Gastroesophageal sphincter (tissue), 4 donors: ENCODE data around the gene CRHR2. TPM values are rescaled to one million over a fixed set of nuclear protein-coding genes. Genes with fewer than 3 reads are reported as not detected.

Experiments
- ATAC-seq: fragments of 150-250 bp; one replicate; pipeline ENCODE4 v1.9.1; 2016; ENCODE audit warnings: mild to moderate bottlenecking, moderate library complexity
- H3K27ac ChIP-seq, 4 donors: fragments of 200-600 bp; sonication (generic) in 3 of 4; 1 replicate in 3 of 4; 2 replicates in 1 of 4; pipeline ENCODE4 v1.5.1; 2016 to 2019
- H3K27me3 ChIP-seq: fragments of 200-600 bp; sonication (generic); one replicate; pipeline ENCODE4 v1.5.1; 2019
- H3K36me3 ChIP-seq, 2 donors: fragments of 200-600 bp; sonication (generic); one replicate each; pipeline ENCODE4 v1.5.1; 2019; ENCODE audit warnings: control low read depth in 1 of 2
- H3K4me1 ChIP-seq, 3 donors: fragments of 200-600 bp; sonication (generic); 1 replicate in 2 of 3; 2 replicates in 1 of 3; pipeline ENCODE4 v1.5.1; 2016 to 2019; ENCODE audit warnings: control low read depth in 2 of 3
- H3K4me3 ChIP-seq, 2 donors: fragments of 200-600 bp; sonication (generic); one replicate each; pipeline ENCODE4 v1.5.1; 2019; ENCODE audit warnings: mild to moderate bottlenecking in 1 of 2, moderate library complexity in 1 of 2
- H3K9me3 ChIP-seq, 3 donors: fragments of 200-600 bp; sonication (generic); one replicate each; pipeline ENCODE4 v1.5.1; 2017 to 2019; ENCODE audit warnings: control low read depth in 2 of 3
- CTCF ChIP-seq, 4 experiments: fragments of 200-600 bp in 2 of 4; fragments of 450-650 bp in 2 of 4; sonication (generic) in 1 of 4; IDR thresholded peaks; one replicate each; pipeline ENCODE4 v1.5.1; 2017 to 2019; ENCODE audit warnings: antibody characterized with exemption in 4 of 4, mild to moderate bottlenecking in 2 of 4, moderate library complexity in 2 of 4
- EP300 ChIP-seq: sonication (generic); formaldehyde crosslinking; IDR thresholded peaks from one replicate; pipeline ENCODE4 v1.6.1; 2017; ENCODE audit warnings: antibody characterized with exemption, mild to moderate bottlenecking
- POLR2A ChIP-seq, 2 donors: fragments of 450-650 bp; IDR thresholded peaks; one replicate each; pipeline ENCODE4 v1.6.1; 2017; ENCODE audit warnings: antibody characterized with exemption in 2 of 2, mild to moderate bottlenecking in 2 of 2, moderate library complexity in 1 of 2
- POLR2AphosphoS5 ChIP-seq: sonication (generic); formaldehyde crosslinking; IDR thresholded peaks from one replicate; pipeline ENCODE4 v1.6.1; 2017; ENCODE audit warnings: antibody characterized with exemption
- WGBS, 2 donors: methylation state at CpG; one replicate each; pipeline ENCODE4 v1.1.5; 2018; ENCODE audit warnings: low coverage in 1 of 2; 5-methylcytosine and 5-hydroxymethylcytosine counted together
- total RNA-seq, 4 donors: library from RNA; depleted of rRNA; stranded (reverse); fragments of >200 nt; gene quantifications; one replicate each; pipeline ENCODE4 v1.1.0, GENCODE V29; 2016

The CRHR2 gene
- total RNA-seq, 4 donors from 2014 or later = 0.15 to 0.77 (median 0.47) TPM; not detected in 1

- H3K27me3 ChIP-seq = peaks cover 78% of the 10 kb centered on the region
- ATAC-seq = no peak
- TF ChIP-seq EP300 = no peak
- no peak for TF ChIP-seq POLR2A (IDR thresholded peaks at IDR 0.05)
- no peak for TF ChIP-seq CTCF (IDR thresholded peaks at IDR 0.05)
- TF ChIP-seq POLR2AphosphoS5 = no peak
- H3K36me3 ChIP-seq = no peaks in the 10 kb centered on the region
- H3K4me3 ChIP-seq = no peak overlapping the region
- WGBS, 2 donors = 35% methylated on average over 2 of the region's 2 CpGs
- H3K27ac ChIP-seq = no peak overlapping the region
- no peaks in the 10 kb centered on the region for H3K9me3 ChIP-seq
- H3K4me1 ChIP-seq = peaks cover 0 to 18% (median 10%) of the 10 kb centered on the region in 3 donors
These were observed 2.6 kb downstream of the CRHR2 start for GRCh38 chr7:30679664-30680063.

- Histone ChIP-seq H3K4me3 (no peak overlapping the region), H3K4me1 (peaks cover 0 to 18% (median 10%) of the 10 kb centered on the region in 3 donors), H3K27ac (no peak overlapping the region), H3K27me3 (peaks cover 78% of the 10 kb centered on the region), H3K9me3 (no peaks in the 10 kb centered on the region), H3K36me3 (no peaks in the 10 kb centered on the region)
- TF ChIP-seq POLR2A (IDR thresholded peaks at IDR 0.05) = no peak
- no peak for TF ChIP-seq CTCF (IDR thresholded peaks at IDR 0.05)
- no peak for TF ChIP-seq POLR2AphosphoS5
- no peak for TF ChIP-seq EP300
- WGBS, 2 donors = 83 to 95% methylated on average over 2 of the region's 2 CpGs
- no peak for ATAC-seq
These were observed 3.5 kb downstream of the CRHR2 start for GRCh38 chr7:30678805-30679204.

GRCh38 chr7:30674876-30675275 is 7.4 kb downstream of the CRHR2 start:
- no peak for ATAC-seq
- Histone ChIP-seq H3K36me3 (no peaks in the 10 kb centered on the region), H3K27ac (no peak overlapping the region), H3K4me1 (no peaks in the 10 kb centered on the region), H3K27me3 (peaks cover 60% of the 10 kb centered on the region), H3K4me3 (no peak overlapping the region), H3K9me3 (no peaks in the 10 kb centered on the region)
- WGBS, 2 donors = no CpG with 5 or more reads among the region's 2 CpGs
- TF ChIP-seq POLR2A (IDR thresholded peaks at IDR 0.05) (no peak), POLR2AphosphoS5 (no peak), CTCF (IDR thresholded peaks at IDR 0.05) (no peak), EP300 (no peak)

GRCh38 chr7:30674420-30674819 is 7.8 kb downstream of the CRHR2 start:
- no peak for ATAC-seq
- H3K36me3 ChIP-seq = no peaks in the 10 kb centered on the region
- 17% methylated on average over 1 of the region's 1 CpG; no CpG with 5 or more reads in 1 of the 2 donors for WGBS, 2 donors
- TF ChIP-seq EP300 (no peak), POLR2A (IDR thresholded peaks at IDR 0.05) (no peak), POLR2AphosphoS5 (no peak), CTCF (IDR thresholded peaks at IDR 0.05) (no peak)
- H3K4me3 ChIP-seq = no peak overlapping the region
- H3K9me3 ChIP-seq = no peaks in the 10 kb centered on the region
- H3K27ac ChIP-seq = no peak overlapping the region
- H3K27me3 ChIP-seq = peaks cover 55% of the 10 kb centered on the region
- H3K4me1 ChIP-seq = no peaks in the 10 kb centered on the region

GRCh38 chr7:30671793-30672465 is 10.3 kb downstream of the CRHR2 start:
- WGBS, 2 donors = 2 to 6% methylated on average over 6 of the region's 6 CpGs
- no peak overlapping the region for H3K27ac ChIP-seq
- no peak for ATAC-seq
- H3K27me3 ChIP-seq = peaks cover 31% of the 10 kb centered on the region
- H3K9me3 ChIP-seq = no peaks in the 10 kb centered on the region
- H3K4me1 ChIP-seq = no peaks in the 10 kb centered on the region
- TF ChIP-seq POLR2AphosphoS5 (no peak), POLR2A (IDR thresholded peaks at IDR 0.05) (no peak), EP300 (no peak), CTCF (IDR thresholded peaks at IDR 0.05) (no peak)
- H3K36me3 ChIP-seq = no peaks in the 10 kb centered on the region
- H3K4me3 ChIP-seq = no peak overlapping the region
